GM21529 (cell line): ENCODE results near the gene SIGLEC1.

Source experiments
- ATAC-seq: cut with Tn5 transposase; IDR thresholded peaks from one replicate; pipeline ENCODE4 v1.9.1; 2021; ENCODE audit not compliant: unreplicated experiment

SIGLEC1 gene

GRCh38 chr20:3701061-3701998, 11.1 kb downstream of the SIGLEC1 start:
- no peak for ATAC-seq

GRCh38 chr20:3699037-3699436, 13.4 kb downstream of the SIGLEC1 start:
- no peak for ATAC-seq

GRCh38 chr20:3698591-3699001, 13.8 kb downstream of the SIGLEC1 start:
- ATAC-seq, result no peak

- no peak for ATAC-seq
Measured at GRCh38 chr20:3697588-3698305, 14.7 kb downstream of the SIGLEC1 start.

GRCh38 chr20:3696745-3697587, 15.4 kb downstream of the SIGLEC1 start:
- ATAC-seq, result no peak

GRCh38 chr20:3696200-3696599, 16.2 kb downstream of the SIGLEC1 start:
- ATAC-seq, result no peak

- no peak for ATAC-seq
Measured at GRCh38 chr20:3694864-3695263, 17.5 kb downstream of the SIGLEC1 start.

- ATAC-seq, result no peak
Measured at GRCh38 chr20:3693376-3693775, 19.0 kb downstream of the SIGLEC1 start.

GRCh38 chr20:3692706-3693294, 19.6 kb downstream of the SIGLEC1 start:
- no peak for ATAC-seq

GRCh38 chr20:3691897-3692296, 20.5 kb downstream of the SIGLEC1 start:
- ATAC-seq, result no peak

GRCh38 chr20:3691306-3691705, 21.1 kb downstream of the SIGLEC1 start:
- ATAC-seq, result no peak

- no peak for ATAC-seq
Measured at GRCh38 chr20:3690413-3690812, 22.0 kb downstream of the SIGLEC1 start.

GRCh38 chr20:3689978-3690377, 22.4 kb downstream of the SIGLEC1 start:
- ATAC-seq, result no peak

- no peak for ATAC-seq
Measured at GRCh38 chr20:3687655-3688054, 24.7 kb downstream of the SIGLEC1 start.

- ATAC-seq, result no peak
Measured at GRCh38 chr20:3686867-3687321, 25.5 kb downstream of the SIGLEC1 start.

GRCh38 chr20:3686421-3686820, 26.0 kb downstream of the SIGLEC1 start:
- no peak for ATAC-seq

GRCh38 chr20:3685341-3685740, 27.1 kb downstream of the SIGLEC1 start:
- ATAC-seq, result no peak

- ATAC-seq, result no peak
Measured at GRCh38 chr20:3681931-3682781, 30.2 kb downstream of the SIGLEC1 start, which contains the start of gene ADAM33. TSS of gene ADAM33 (minus strand) at chr20:3682010. CDS start at chr20:3682004, 6 bp downstream.

- ATAC-seq, result no peak
Measured at GRCh38 chr20:3681352-3681930, 31.0 kb downstream of the SIGLEC1 start.
